Activated CD4-positive, CD25-positive, alpha-beta regulatory T cell (primary cell): Measurements from ENCODE around the gene HTR3C.
"Not testable (repeated sequence)": the region's sequence is repeated elsewhere in the genome, so short reads cannot be mapped to it uniquely, and the experiment has no call there.

Source experiments
- DNase-seq, 4 experiments: peaks; one replicate each; lab custom pipeline; 2025; lab: John Stamatoyannopoulos, UW

The HTR3C gene, protein sequence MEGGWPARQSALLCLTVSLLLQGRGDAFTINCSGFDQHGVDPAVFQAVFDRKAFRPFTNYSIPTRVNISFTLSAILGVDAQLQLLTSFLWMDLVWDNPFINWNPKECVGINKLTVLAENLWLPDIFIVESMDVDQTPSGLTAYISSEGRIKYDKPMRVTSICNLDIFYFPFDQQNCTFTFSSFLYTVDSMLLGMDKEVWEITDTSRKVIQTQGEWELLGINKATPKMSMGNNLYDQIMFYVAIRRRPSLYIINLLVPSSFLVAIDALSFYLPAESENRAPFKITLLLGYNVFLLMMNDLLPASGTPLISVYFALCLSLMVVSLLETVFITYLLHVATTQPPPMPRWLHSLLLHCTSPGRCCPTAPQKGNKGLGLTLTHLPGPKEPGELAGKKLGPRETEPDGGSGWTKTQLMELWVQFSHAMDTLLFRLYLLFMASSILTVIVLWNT

DNA sequence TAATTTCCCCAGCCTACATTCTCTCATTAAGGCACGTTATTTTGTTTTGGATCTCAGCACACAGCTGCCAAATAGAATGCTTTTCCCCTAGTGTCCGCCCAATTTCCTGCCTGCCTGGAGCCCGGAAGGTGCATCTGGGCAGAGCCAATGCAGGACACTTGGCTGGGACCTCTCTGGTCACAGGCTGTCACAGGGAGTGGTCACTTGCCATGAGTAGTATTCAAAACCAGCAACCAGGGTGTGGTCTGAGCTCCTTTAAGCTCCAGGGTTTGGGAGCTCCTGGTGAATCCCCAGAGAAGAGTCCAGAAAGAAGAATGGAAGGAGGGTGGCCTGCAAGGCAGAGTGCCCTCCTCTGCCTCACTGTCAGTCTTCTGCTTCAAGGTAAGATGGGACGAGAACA, at the start of gene HTR3C:
Gene HTR3C, plus strand, starts transcription at position 281 of the 400 bp plus-strand sequence. Its CDS starts 34 bp downstream, at position 315.
- no peak for DNase-seq

DNA sequence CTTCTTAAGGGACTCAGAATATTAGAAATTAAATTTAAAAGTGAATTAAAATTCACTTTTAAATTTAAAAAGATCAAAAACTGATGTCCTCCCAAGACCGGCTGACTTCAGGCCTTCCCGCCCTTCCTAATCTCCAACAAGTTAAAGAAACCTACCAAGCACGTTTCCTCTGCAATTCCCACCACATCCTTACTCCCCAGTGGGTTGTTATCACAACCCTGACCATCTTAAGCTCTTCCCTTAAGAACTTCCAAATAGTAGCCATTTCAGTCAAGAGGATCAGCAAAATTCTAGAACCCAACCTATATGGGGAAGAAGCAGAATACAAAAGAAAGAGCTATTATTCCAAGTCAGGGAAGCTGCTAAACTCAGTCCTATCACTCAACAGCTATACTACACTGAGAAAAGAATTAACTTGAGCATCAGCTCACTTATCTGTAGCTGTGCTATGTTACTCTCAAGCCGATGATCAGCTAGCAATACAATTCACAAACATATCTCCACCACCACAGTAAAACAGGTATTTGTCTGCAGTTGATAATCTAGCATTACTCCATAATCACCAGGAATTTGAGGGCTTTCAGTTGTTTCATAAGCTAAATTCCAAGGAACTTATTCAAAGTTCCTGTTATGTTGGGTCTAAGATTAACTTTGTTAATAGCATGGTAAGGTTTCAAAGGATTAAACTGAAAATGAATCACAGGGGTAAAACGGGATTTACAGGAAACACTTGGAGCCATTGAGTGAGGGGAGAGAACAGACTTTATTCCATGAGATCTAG, 49.5 kb upstream of the HTR3C start:
- no peak for DNase-seq

DNA sequence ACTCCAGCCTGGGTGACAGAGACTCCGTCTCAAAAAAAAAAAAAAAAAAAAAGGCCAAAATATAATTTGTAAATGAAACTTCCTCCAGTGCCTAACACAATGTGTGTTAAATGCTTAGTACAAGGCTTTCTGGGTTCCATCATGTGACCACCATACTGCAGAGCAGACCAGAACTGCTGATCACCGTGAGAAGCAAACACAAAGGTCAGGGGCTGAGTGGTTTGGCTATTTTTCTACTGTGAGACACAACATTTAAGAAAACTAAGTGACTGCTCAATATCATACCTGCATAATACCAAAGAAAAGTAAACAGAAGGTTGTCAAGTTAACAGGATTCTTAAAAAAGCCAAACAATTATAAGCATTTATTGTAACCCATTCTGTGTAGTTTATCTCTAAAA, 48.4 kb upstream of the HTR3C start:
- DNase-seq: no peak

DNA sequence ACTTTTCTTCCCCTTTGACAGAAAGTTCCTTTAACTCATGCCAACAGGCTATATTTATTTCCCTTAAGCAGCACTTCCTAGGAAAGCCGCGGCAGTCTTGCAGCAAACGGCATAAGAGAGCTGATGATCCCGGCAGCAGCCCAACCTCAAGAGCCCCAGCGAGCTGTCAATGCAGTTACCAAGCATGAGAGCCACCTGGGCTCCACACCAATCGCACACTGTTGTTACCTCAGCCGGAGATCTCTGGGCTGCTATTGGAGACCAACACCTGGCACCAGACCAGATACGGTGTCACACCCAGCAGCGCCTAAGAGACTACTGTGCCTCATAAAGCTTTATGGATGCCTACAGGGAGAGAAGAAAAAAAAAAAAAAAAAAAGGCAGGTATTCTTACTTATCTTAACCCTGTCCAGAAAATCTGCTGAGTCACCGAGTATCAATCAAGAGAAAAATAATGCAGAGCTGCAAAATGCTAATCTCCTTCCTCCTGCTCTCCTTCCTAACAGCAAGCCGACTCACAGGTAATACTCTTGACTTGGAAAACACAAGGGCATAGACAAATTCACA, 46.8 kb upstream of the HTR3C start:
- DNase-seq: no peak

DNA sequence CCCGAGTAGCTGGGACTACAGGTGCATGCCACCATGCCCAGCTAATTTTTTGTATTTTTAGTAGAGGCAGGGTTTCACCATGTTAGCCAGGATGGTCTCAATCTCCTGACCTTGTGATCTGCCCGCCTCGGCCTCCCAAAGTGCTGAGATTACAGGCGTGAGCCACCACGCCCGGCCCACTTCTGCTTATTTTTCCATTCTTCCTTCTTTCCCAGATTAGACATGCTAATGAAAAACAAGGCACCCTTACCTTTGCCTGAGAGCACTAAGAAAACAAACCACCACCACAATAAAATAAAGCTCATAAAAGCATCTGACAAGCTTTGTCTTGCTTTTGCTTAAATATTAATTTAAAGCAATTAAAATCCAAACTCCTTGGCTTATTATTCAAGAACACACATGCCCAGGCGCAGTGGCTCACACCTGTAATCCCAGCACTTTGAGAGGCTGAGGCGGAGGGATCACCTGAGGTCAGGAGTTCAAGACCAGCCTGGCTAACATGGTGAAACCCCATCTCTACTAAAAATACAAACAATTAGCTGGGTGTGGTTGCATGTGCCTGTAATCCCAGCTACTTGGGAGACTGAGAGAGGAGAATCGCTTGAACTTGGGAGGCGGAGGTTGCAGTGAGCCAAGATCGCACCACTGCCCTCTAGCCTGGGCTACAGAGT, 45.6 kb upstream of the HTR3C start:
- DNase-seq: not testable (repeated sequence)

DNA sequence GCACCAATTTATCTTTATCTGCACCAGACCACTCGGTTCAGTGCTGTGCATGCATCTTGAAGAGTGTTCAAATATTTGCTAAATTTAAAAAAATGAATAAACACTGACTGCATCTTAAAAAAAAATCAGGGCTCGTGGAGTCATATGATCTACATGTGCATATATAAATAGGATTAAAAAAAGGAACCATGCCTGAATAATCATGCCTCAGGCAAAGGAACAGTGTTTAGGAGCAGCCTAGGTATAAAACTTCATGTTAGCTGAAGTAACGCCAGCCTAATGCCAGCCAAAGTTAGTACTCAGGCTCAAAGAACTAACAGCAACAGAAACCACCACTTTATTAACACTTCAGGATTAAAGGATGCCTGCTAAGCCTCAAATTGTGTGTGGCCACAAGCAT, 44.7 kb upstream of the HTR3C start:
- DNase-seq: no peak

DNA sequence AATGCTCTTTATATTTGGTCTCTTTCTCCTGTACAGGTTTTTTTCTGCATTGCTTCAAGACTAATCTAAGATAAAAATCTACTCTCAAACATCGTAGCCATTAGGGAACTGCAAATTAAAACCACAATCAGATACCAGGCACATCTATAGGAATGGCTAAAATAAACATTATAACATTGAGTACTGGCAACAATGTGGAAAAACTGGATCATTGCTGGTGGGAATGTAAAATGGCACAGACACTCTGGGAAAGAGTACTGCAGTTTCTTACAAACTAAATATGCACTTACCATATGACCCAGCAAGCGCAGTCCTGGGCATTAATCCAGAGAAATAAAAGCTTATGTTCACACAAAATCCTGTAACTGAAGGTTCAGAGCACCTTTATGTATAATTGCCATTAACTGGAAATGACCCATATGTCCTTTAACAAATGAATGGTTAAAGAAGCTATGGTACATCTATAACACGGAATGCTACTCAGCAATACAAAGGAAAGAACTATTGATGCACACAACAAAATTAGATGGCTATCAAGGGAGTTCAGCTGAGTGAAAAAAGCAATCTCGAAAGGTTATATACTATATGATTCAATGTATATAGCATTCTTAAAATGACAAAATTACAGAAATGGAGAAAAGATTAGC, 41.5 kb upstream of the HTR3C start:
- DNase-seq: no peak

DNA sequence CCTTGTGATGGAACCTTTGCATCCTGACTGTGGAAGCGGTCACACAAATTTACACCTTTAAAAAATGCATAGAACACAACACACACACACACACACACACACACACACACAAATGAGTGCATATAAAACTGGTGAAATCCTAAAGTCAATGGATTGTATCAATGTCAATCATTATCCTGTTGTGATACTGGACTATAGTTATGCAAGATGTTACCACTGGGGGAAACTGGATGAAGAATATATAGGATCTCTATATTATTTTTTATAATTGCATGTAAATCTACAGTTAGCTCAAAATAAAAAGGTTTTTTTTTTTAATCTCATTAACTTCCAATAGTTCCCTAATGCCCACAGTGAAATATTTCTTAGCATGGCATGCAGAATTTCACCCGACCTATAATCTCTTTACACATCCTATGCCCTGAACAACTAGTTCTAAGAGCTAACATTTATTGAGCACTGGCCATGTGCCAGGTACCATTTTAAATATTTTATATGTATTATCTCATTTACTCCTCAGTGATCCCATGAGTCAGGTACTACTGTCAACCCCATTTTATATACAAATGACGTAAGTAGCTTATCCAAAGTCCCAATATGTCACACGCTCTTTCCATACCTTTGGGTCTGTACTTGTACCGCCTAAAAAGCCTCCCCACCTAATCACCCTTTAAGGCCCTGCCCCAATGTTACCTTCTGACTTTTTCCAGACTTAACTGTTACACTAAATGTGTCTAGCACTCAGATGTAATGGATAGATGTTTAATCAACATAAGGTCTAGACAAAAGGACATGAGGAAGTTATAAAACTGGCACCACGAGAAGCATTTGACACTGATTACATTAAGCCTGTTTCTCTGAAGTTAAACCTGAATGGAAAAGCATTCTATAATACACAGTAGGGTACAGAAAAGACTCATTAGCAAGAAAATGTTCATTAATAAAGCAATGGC, 40.6 kb upstream of the HTR3C start:
- DNase-seq: no peak

DNA sequence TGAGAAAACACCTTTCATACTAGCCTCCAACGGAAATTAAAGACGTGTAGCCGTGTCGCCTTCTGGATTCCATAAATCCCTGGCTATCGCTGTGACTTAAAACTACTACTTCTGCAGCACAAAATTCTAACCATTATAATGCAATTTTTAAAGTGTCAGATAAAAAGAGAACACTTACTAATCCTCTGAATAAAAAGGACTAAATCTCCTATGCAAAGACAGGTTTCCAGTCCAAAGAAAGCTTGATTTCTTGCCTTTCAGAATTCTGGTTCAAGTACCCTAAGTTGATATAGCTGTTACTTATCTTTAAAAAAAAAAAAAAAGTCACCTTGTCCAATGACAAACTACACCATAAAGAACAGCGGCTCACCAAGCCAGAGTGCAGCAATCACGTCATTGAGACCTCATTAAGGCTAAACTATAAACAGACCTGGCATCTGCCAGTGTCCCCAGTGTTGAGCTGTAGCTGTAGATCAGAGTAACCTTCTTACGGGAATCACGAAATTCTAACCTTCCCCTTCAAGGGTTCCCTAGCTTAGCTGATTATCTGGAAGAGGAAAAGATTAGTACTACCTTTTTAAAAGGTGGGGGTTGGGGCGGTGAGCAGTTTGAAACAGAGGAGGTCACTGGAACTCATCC, 37.3 kb upstream of the HTR3C start:
- no peak for DNase-seq

DNA sequence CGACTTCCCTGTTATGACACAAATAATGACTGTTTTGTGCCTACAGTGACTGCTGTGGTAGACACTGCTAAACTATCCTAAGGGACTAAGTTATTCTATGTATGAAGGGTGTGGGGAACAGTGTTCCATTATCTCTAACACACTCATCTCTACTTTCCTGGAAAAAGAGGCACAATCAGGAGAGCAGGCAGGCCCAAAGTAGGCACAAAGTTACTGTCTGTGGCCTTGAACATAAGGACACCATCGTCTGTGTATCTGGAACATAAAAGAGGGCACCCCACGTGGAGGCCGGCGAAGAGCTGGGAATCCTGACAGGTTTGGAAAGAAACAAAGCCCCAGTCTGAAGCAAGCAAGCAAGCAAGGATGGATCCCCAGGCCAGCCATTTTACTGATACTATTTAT, 36.7 kb upstream of the HTR3C start:
- no peak for DNase-seq

DNA sequence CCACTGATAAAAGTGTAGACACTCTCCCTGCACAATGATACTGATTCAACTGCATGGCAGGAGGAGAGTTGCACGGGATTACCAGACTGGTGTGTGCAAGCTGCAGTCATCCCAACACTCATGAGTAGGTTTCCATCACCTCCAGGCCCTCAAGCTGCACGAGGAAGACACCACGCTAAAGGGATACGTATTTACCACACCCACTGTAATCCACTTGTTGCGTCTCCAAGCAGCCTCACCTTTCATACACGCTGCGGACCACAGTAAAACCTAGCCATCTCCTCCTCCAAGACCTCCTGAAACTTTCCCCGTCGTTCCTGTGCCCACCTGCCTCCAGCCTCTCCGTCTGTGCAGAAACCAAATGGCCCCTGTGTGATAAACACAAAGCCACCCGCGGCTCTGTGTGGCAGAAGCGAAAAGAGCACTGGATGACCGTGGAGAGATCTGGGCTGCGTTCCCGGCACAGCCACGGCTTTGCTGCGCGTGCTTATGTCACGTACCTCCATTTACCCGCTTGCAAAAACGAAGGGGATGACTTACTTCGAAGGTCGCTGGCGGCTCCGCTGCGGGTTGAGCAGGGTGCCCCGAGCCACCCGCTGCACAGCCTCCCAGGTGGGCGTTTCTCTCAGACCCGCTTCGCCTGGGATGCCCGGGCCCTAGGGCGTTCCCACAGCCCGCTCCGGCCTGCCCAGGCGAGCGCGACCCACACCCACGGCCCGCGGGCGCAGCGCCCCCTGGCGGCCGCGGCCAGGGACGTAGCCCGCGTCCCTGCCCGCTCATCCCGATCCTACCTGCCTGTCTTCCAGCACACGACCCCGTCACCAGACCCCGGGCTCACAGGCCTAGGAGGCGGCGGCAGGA, 35.8 kb upstream of the HTR3C start:
- DNase-seq: peak in 1 of 4 experiments; percentile 51

DNA sequence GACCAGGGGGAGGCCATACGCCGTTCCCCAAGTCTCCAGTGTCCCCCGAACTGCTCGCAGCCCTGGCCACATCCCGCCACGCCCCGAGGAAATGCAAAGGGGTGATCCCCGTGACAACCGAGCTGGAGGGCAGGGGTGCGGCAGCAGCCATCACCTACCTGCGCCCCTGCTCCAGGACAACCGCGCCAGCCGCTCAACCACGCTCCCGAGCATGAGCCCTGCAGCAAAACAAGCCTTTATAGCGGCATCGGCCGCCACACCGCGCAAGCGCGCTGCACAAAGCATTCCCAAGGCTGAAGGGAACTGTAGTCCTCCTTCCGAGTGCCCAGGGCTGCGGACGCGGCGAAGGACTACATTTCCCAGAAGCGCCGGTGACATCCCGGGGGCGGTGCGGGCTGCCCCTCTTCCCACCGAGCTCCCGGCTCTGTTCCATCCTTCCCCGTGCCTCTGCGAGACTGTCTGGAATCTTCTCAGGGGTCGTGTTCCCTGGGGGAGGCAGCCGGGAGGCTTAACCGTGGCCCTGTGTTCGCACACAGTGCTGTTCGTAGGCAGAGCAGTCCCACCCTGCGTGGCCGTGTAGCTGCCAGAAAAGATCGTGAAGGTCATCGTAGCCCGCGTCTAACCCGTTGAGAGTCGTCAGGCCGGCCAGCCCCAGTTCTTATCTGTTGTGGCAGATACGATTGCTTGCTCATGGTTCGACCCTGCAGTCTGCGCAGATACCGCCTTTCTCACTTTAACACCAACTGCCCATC, 35.0 kb upstream of the HTR3C start, which contains the start of gene ABCC5:
Gene ABCC5, minus strand, starts transcription at position 213 of the 752 bp plus-strand sequence. CDS start 3,492 bp downstream, outside the sequence.
- DNase-seq: peak; percentile 61 to 72 (median 64)

DNA sequence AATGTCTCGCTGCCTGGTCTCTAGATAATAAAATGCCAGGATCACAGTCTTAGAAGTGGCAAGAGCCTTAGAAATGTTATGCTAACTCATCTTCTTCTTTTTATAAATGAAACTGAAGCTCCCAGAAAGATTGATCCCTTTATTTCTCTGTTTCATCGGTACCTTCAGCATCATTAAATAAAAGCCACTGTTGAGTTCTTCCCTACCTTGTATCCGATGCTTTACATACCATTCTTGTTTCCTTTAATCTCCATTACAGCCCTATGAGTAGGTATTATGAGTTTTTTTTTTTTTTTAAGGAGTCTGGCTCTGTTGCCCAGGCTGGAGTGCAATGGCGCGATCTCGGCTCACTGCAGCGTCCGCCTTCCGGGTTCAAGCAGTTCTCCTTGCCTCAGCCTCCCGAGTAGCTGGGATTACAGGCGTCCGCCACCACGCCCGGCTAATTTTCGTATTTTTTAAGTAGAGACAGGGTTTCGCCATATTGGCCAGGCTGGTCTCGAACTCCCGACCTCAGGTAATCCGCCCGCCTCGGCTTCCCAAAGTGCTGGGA, 34.3 kb upstream of the HTR3C start:
- no peak for DNase-seq

DNA sequence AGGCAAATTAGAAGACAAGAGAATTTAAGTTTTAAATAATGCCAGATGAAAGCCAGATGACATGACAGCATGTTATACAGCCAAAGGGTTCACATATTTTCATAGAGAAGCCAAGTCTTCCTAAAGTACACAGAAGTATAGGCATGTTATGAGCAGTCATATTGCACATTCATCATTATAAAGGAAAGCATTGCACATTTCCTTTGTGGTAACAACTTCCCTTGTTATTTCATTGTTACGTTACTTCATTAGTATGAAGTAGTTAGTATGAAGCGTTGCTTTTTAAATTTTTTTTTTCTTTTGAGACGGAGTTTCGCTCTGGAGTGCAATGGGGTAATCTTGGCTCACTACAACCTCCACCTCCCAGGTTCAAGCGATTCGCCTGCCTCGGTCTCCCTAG, 30.5 kb upstream of the HTR3C start:
- DNase-seq: no peak

DNA sequence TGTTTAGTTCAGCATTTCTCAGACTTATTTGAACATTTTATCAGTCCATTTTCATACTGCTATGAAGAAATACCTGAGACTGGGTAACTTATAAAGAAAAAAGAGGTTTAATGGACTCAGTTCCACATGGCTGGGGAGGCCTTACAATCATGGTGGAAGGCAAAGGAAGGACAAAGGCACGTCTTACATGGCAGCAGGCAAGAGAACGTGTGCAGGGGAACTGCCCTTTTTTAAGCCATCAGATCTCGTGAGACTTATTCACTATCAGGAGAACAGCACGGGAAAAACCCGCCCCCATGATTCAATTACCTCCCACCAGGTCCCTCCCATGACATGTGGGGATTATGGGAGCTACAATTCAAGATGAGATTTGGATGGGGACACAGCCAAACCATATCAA, 27.6 kb upstream of the HTR3C start:
- DNase-seq: not testable (repeated sequence)

DNA sequence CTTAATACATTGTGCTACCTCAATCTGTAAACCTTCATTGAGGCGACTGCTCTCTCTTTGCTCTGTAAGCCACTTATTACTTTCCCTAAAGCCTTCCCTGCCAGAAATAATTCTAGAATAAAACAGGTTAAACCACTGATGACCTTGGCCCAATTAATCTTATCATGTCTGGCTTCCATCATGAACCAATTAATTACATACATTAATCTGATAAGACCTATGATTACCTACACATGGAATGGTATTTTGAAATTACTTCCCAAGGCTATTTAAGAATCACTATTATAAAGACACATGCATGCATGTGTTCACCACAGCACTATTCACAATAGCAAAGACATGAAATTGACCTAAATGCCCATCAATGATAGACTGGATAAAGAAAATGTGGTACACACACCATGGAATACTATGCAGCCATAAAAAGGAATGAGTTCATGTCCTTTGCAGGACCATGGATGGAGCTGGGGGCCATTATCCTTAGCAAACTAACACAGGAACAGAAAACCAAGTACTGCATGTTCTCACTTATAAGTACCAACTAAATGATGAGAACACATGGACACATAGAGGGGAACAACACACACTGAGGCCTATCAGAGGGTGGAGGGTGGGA, 24.5 kb upstream of the HTR3C start:
- not testable (repeated sequence) for DNase-seq

DNA sequence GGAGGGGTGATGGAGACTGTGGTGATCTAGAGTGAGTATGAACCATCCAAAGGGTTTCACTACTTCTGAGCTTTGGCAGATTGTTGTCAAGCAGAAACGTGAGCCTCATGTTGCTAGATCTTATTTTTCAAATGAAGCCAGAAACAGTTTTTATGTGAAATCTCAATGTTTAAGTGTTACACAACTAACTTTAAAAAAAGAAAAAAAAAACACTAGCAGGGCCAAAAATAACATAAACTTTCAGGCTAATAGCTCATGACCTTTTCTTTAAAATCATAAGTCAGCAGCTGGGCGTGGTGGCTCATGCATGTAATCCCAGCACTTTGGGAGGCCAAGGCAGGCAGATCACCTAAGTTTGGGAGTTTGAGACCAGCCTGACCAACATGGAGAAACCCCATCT, 23.4 kb upstream of the HTR3C start:
- no peak for DNase-seq
